Mucosa of descending colon (tissue), 3 donors: ENCODE measurements around the gene NACA2. TPM values are rescaled to one million over a fixed set of nuclear protein-coding genes. Genes with fewer than 3 reads are reported as not detected.

ENCODE experiments used
- ATAC-seq: fragments of 200-7000 bp; cut with Tn5 transposase; one replicate; pipeline ENCODE4 v1.9.1; 2020; ENCODE audit warnings: mild to moderate bottlenecking, moderate library complexity
- DNase-seq, 3 donors: peaks; one replicate each; pipeline ENCODE4 v3.0.0-alpha.2; 2020
- H3K36me3 ChIP-seq: fragments of 200-600 bp; one replicate; pipeline ENCODE4 v1.8.0; 2021; ENCODE audit warnings: low read depth, mild to moderate bottlenecking
- H3K4me1 ChIP-seq: fragments of 200-600 bp; one replicate; pipeline ENCODE4 v1.8.0; 2021; ENCODE audit warnings: low read depth, mild to moderate bottlenecking
- H3K4me3 ChIP-seq: fragments of 200-600 bp; one replicate; pipeline ENCODE4 v1.8.0; 2021; ENCODE audit warnings: mild to moderate bottlenecking
- H3K9me3 ChIP-seq: fragments of 200-600 bp; one replicate; pipeline ENCODE4 v1.8.0; 2021; ENCODE audit warnings: mild to moderate bottlenecking
- intact Hi-C, 2 donors: fragments of 100-400 bp; cut with DNase I in 1 of 2; cut with micrococcal nuclease in 1 of 2; formaldehyde crosslinking; loops; one replicate each; pipeline versions ENCODE4 v1.11.0 to v1.11.1; 2022; cut with DNase I, micrococcal nuclease
- total RNA-seq, 3 donors: library from RNA; stranded (reverse); fragmentation: NEBNext Ultra II Directional in 2 of 3; extraction: Animal tissue kit (Norgen Biotek cat#: 25700) in 2 of 3; gene quantifications; one replicate each; pipeline versions ENCODE4 v1.2.1 to v1.2.4, GENCODE V29; 2021 to 2023
- TF ChIP-seq, protein P1 (sequence below): fragments of 200-600 bp; IDR thresholded peaks from one replicate; pipeline ENCODE4 v1.8.0; 2022; ENCODE audit warnings: antibody characterized with exemption, mild to moderate bottlenecking
- donor health status: DM: no; HTN: no; CAD: no; lungs with moderate emphysema.
- donor health status: DM: no; HTN: no; CAD: no.
- donor health status: DM: no; HTN: yes; CAD: no.

The NACA2 gene
- total RNA-seq, 3 donors from 2014 or later = not detected

DNA sequence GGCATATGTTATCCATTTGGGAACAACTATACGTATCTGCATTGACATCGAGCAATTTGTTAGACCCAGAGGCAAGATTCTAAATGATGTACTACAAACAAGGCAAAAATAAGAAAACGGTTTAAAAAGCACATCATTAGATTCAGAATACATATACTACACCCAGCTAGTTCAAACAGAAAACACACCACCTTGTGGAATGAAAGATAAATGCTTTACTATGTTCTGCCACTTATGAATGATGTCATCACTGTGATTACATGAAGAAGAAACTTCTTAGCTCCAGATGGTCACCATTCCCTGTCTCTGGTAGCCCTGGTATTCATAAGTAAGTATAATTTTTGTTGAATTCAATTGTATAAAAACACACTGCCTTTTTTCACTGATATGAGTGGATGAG, 7.8 kb downstream of the NACA2 start:
- intact Hi-C loops = no loop called here
- H3K4me1 ChIP-seq = no peaks in the 10 kb centered on the region
- no peaks in the 10 kb centered on the region for H3K36me3 ChIP-seq
- TF ChIP-seq, protein P1, sequence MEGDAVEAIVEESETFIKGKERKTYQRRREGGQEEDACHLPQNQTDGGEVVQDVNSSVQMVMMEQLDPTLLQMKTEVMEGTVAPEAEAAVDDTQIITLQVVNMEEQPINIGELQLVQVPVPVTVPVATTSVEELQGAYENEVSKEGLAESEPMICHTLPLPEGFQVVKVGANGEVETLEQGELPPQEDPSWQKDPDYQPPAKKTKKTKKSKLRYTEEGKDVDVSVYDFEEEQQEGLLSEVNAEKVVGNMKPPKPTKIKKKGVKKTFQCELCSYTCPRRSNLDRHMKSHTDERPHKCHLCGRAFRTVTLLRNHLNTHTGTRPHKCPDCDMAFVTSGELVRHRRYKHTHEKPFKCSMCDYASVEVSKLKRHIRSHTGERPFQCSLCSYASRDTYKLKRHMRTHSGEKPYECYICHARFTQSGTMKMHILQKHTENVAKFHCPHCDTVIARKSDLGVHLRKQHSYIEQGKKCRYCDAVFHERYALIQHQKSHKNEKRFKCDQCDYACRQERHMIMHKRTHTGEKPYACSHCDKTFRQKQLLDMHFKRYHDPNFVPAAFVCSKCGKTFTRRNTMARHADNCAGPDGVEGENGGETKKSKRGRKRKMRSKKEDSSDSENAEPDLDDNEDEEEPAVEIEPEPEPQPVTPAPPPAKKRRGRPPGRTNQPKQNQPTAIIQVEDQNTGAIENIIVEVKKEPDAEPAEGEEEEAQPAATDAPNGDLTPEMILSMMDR = no peak
- peak; percentile 54 for ATAC-seq
- H3K4me3 ChIP-seq = no peak overlapping the region
- H3K9me3 ChIP-seq = no peaks in the 10 kb centered on the region
- no peak for DNase-seq

DNA sequence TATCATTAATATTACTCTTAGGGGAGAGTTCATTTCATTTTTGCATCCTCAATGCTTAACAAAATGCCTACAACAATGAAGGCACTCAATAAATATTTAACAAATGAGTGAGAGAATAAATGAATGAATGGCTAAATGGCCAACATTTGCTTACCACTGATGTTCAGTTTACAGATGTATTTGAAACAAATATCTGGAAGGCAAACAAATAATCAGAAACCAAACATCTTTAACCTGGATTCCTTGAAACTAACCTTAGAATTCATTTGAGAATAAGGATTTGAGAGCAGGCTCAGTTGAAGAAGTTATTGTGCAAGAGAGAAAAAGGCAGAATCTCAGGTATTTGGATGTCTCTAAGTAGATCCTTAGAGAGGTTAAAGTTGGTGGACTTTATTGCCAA, 8.4 kb downstream of the NACA2 start:
- Histone ChIP-seq H3K4me3 (no peak overlapping the region), H3K36me3 (no peaks in the 10 kb centered on the region), H3K4me1 (no peaks in the 10 kb centered on the region), H3K9me3 (no peaks in the 10 kb centered on the region)
- DNase-seq = no peak
- intact Hi-C loops = no loop called here
- ATAC-seq = no peak
- TF ChIP-seq, protein P1 = no peak

- DNase-seq (no peak), ATAC-seq (no peak)
- TF ChIP-seq, protein P1 = no peak
- no peak overlapping the region for H3K4me3 ChIP-seq
- no peaks in the 10 kb centered on the region for H3K4me1 ChIP-seq
- no peaks in the 10 kb centered on the region for H3K36me3 ChIP-seq
- intact Hi-C loops = no loop called here
- H3K9me3 ChIP-seq = no peaks in the 10 kb centered on the region
Measured at GRCh38 chr17:61581611-61582349, 9.2 kb downstream of the NACA2 start.

- TF ChIP-seq, protein P1 = no peak
- DNase-seq = no peak
- intact Hi-C loops = no loop called here
Measured at GRCh38 chr17:61580502-61580901, 10.5 kb downstream of the NACA2 start.

GRCh38 chr17:61579961-61580360, 11.1 kb downstream of the NACA2 start:
- no peak for DNase-seq
- TF ChIP-seq, protein P1 = no peak
- ATAC-seq = no peak
- intact Hi-C loops = no loop called here
- Histone ChIP-seq H3K4me3 (no peak overlapping the region), H3K36me3 (no peaks in the 10 kb centered on the region), H3K9me3 (no peaks in the 10 kb centered on the region), H3K4me1 (no peaks in the 10 kb centered on the region)

More at GRCh38 chr17:61580502-61580901, 10.5 kb downstream of the NACA2 start:
- Histone ChIP-seq H3K36me3 (no peaks in the 10 kb centered on the region), H3K4me3 (no peak overlapping the region), H3K9me3 (no peaks in the 10 kb centered on the region), H3K4me1 (no peaks in the 10 kb centered on the region)
- no peak for ATAC-seq
